Kidney epithelial cell (primary cell): Measurements from ENCODE around the gene TINAGL1. TPM values are rescaled to one million over a fixed set of nuclear protein-coding genes. Genes with fewer than 3 reads are reported as not detected.

Experiments used
- DNase-seq: peaks from one replicate; pipeline ENCODE4 v3.0.0-alpha.2; 2010; ENCODE audit warnings: low read depth
- H3K27me3 ChIP-seq: 2 replicates; pipeline ENCODE4 v1.6.0; 2011; ENCODE audit warnings: low read length; ENCODE audit not compliant: control insufficient read depth, insufficient read depth
- H3K36me3 ChIP-seq: 2 replicates; pipeline ENCODE4 v1.5.1; 2011; ENCODE audit warnings: low read length; ENCODE audit not compliant: control insufficient read depth, insufficient read depth
- H3K4me3 ChIP-seq: 2 replicates; pipeline ENCODE4 v1.5.1; 2011; ENCODE audit warnings: low read depth, mild to moderate bottlenecking, control low read depth, low read length
- total RNA-seq: library from RNA; depleted of rRNA; stranded (reverse); fragments of >200 nt; gene quantifications from 2 replicates; pipeline ENCODE4 v1.2.3, GENCODE V29; 2015
- TF ChIP-seq, protein P1 (sequence below): IDR thresholded peaks from 2 replicates; pipeline ENCODE4 v1.5.1; 2011; ENCODE audit warnings: mild to moderate bottlenecking, moderate library complexity, low read length, control low read depth, inconsistent platforms; ENCODE audit not compliant: insufficient read depth, poor library complexity, severe bottlenecking

The TINAGL1 gene
- total RNA-seq, 1 donor from 2014 or later = 140 TPM

DNA sequence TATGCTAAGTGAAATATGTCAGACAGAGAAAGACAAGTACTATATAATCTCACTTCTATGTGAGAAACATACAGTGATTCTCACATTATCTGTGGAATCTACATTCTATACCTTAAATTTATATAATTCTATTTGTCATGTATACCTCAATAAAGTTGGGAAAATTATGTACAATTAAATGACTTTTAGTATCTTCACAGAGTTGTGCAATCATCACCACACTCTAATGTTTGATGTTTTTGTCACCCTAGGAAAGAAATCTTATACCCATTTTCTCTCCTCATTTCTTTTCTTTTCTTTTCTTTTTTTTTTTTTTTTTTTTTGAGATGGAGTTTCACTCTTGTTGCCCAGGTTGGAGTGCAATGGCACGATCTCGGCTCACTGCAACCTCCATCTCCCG is 37.0 kb upstream of the TINAGL1 start:
- no peak for DNase-seq
- H3K27me3 ChIP-seq = no peaks in the 10 kb centered on the region
- no peak overlapping the region for H3K4me3 ChIP-seq
- no peaks in the 10 kb centered on the region for H3K36me3 ChIP-seq
- TF ChIP-seq, protein P1, sequence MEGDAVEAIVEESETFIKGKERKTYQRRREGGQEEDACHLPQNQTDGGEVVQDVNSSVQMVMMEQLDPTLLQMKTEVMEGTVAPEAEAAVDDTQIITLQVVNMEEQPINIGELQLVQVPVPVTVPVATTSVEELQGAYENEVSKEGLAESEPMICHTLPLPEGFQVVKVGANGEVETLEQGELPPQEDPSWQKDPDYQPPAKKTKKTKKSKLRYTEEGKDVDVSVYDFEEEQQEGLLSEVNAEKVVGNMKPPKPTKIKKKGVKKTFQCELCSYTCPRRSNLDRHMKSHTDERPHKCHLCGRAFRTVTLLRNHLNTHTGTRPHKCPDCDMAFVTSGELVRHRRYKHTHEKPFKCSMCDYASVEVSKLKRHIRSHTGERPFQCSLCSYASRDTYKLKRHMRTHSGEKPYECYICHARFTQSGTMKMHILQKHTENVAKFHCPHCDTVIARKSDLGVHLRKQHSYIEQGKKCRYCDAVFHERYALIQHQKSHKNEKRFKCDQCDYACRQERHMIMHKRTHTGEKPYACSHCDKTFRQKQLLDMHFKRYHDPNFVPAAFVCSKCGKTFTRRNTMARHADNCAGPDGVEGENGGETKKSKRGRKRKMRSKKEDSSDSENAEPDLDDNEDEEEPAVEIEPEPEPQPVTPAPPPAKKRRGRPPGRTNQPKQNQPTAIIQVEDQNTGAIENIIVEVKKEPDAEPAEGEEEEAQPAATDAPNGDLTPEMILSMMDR = no peak

DNA sequence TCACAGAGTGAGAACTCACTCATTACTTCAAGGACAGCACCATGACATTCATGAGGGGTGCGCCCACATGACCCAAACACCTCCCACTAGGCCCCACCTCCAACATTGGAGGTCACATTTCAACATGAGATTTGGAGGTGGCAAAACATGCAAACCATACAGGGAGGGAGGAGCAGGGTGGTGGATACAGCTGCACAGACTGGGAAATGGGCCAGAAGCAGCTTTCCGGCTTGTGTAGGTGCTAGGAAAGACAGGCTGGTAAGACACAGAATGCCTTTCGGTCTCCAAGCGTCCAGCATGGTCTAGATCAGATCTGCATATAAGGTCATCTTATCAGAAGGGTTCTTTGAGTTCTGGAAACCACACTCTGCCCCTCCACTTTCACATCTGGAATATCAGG is 35.1 kb upstream of the TINAGL1 start:
- Histone ChIP-seq H3K4me3 (no peak overlapping the region), H3K27me3 (no peaks in the 10 kb centered on the region), H3K36me3 (no peaks in the 10 kb centered on the region)
- TF ChIP-seq, protein P1 = no peak
- no peak for DNase-seq

DNA sequence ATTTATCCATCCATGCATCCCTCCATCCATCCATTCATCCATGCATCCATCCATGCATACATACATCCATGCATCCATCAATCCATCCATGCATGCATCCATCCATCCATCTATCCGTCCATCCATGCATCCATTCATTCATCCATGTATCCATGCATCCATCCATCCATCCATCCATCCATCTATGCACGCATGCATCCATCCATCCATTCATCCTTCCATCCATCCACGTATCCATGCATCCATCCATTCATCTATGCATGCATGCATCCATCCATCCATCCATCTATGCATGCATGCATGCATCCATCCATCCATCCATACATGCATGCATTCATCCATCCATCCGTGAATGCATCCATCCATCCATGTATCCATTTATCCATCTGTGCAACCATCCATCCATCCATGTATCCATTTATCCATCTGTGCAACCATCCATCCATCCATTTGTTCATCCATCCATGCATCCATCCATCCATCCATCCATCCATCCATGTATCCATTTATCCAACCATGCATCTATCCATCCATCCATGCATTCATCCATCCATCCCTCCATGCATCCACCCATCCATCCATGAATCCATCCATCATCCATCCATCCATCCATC is 30.3 kb upstream of the TINAGL1 start:
- no peaks in the 10 kb centered on the region for H3K36me3 ChIP-seq
- TF ChIP-seq, protein P1 = no peak
- no peak for DNase-seq

DNA sequence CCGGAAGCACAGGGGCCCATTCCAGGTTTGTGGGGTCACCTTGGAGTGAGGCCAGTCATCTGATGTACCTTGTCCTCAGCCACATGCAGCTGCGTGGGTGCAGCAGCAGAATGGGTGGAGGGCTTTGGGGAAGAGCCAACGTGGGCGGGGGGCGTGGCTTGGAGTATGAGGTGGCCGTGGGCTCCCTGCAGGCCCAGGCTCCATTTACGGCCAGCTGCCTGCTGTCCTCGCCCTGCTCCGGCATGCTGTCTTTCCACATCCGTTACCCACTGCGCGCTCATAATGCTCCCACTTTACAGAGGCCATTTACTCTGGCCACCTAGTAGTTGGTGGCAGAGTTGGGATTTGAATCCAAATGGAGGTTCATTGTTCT is 27.8 kb upstream of the TINAGL1 start:
- Histone ChIP-seq H3K36me3 (no peaks in the 10 kb centered on the region), H3K4me3 (no peak overlapping the region), H3K27me3 (no peaks in the 10 kb centered on the region)
- no peak for DNase-seq
- TF ChIP-seq, protein P1 = no peak

More for the DNA sequence above, 30.3 kb upstream of the TINAGL1 start:
- H3K4me3 ChIP-seq = no peak overlapping the region
- H3K27me3 ChIP-seq = no peaks in the 10 kb centered on the region

DNA sequence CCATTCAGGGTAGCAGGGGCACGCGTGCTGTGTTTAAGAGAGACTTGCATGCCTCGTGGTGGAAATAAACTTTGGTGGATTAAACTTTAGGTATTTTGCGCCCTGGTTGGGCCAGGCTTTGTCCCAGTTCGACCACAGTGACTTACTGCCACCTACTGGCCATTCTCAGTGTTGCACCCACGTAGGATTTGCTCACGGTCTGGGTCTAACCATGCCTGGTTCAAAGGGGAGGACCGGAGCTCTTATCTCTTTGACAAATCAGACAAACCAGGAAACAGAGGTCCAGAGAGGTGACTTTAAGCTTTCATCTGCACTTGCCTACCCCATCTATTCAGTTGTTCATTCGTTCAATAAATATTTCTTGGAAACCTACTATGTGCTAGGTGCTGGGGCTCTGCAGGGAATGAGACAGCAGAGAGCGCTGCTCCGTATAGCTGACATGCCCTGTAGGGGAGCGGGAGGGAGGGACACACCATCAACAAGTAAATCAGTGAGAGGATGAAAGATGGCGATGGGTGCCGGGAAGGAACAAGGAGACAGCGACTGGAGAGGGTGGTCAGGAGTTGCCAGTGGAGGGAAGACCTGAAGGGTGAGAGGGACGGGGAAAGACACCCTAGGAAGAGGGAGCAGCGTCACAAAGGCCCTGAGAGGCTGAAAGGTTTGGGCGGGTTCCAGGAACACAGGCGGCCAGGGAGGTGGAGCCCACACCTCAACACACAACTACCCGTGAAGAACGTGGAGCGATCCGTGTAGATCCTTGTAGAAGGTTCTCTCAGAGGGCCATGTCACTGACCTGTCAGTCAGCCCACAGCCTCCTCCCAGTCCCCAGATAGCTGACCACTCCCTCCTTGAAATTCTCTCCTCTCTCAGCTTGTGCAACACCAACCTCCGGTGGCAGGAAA is 27.2 kb upstream of the TINAGL1 start:
- Histone ChIP-seq H3K27me3 (no peaks in the 10 kb centered on the region), H3K4me3 (peak overlapping the region; percentile 11), H3K36me3 (no peaks in the 10 kb centered on the region)
- peak; percentile 41 for DNase-seq
- TF ChIP-seq, protein P1 = peak; percentile 78
